Astrocyte of the spinal cord (primary cell): ENCODE results near the gene ZC3H12C.

ENCODE experiments used
- DNase-seq: peaks from one replicate; pipeline ENCODE4 v3.0.0; 2011; ENCODE audit warnings: low read depth, low spot score
- H3K4me3 ChIP-seq: 2 replicates; pipeline ENCODE4 v1.5.1; 2011; ENCODE audit warnings: low read depth, mild to moderate bottlenecking, low read length, moderate library complexity
- in situ Hi-C: cut with HindIII; loops from 2 replicates; pipeline ENCODE4 v1.10.0; 2017; ENCODE audit warnings: low sequenced_read_pairs
- TF ChIP-seq, protein P1 (sequence below): IDR thresholded peaks from 2 replicates; pipeline ENCODE4 v1.5.1; 2012; ENCODE audit warnings: low read depth, mild to moderate bottlenecking, low read length, inconsistent platforms

ZC3H12C gene

GRCh38 chr11:110165039-110165925 lies 72.1 kb downstream of the ZC3H12C start:
- DNase-seq, result no peak
- TF ChIP-seq, protein P1, sequence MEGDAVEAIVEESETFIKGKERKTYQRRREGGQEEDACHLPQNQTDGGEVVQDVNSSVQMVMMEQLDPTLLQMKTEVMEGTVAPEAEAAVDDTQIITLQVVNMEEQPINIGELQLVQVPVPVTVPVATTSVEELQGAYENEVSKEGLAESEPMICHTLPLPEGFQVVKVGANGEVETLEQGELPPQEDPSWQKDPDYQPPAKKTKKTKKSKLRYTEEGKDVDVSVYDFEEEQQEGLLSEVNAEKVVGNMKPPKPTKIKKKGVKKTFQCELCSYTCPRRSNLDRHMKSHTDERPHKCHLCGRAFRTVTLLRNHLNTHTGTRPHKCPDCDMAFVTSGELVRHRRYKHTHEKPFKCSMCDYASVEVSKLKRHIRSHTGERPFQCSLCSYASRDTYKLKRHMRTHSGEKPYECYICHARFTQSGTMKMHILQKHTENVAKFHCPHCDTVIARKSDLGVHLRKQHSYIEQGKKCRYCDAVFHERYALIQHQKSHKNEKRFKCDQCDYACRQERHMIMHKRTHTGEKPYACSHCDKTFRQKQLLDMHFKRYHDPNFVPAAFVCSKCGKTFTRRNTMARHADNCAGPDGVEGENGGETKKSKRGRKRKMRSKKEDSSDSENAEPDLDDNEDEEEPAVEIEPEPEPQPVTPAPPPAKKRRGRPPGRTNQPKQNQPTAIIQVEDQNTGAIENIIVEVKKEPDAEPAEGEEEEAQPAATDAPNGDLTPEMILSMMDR, result no peak
- H3K4me3 ChIP-seq, result no peak overlapping the region
- in situ Hi-C loops, result no loop called here

DNA sequence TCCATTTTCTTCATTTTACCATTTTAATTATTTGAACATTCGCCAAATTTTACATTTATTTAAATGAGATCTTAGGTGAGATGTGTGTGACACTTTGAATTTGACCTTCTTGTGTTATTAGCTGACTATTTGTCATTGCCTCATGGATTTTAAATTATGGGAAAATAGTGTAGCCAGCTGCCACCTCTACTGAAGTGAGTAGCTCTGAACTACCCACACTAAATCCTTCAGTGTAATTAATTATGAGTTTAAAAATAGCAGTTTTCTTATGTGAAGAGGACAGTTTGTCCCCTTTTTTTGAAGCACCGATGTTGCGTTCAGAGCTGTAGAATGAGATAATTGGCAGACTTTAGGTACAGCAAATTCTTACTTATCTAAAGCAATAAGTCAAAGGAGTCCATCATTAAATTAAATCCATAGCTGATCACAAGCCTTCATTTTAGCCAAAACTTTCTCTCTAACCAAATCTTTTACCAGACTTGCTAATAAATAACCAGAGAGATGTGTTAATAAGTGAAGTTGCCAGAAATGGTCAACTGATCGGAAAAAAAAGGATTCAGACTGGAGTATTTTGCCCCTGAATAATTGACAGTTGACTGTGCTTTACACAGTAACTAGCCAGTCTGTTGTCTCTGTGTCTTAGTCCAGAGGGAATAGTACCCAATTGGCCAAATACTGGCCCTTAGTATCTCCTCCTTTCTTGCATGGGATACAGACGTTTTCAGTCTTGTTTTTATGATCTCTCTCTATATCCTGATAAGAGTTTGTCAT lies 75.0 kb downstream of the ZC3H12C start:
- no peak for DNase-seq
- TF ChIP-seq, protein P1, result no peak
- in situ Hi-C loops, result no loop called here
- H3K4me3 ChIP-seq, result no peak overlapping the region

GRCh38 chr11:110169738-110170137 lies 76.5 kb downstream of the ZC3H12C start:
- in situ Hi-C loops, result no loop called here
- TF ChIP-seq, protein P1, result no peak
- H3K4me3 ChIP-seq, result no peak overlapping the region
- DNase-seq, result no peak

GRCh38 chr11:110172468-110173065 lies 79.4 kb downstream of the ZC3H12C start:
- in situ Hi-C loops, result no loop called here
- TF ChIP-seq, protein P1, result no peak
- H3K4me3 ChIP-seq, result no peak overlapping the region
- no peak for DNase-seq

- in situ Hi-C loops, result no loop called here
- no peak overlapping the region for H3K4me3 ChIP-seq
Observed at GRCh38 chr11:110173811-110174644, 80.8 kb downstream of the ZC3H12C start.

More at GRCh38 chr11:110173811-110174644, 80.8 kb downstream of the ZC3H12C start:
- TF ChIP-seq, protein P1, result peak; percentile 89
- DNase-seq, result peak; percentile 67
